Activated CD4-positive, CD25-positive, alpha-beta regulatory T cell (primary cell): Measurements from ENCODE around the gene UNC93A.
"Not testable (repeated sequence)": the region's sequence is repeated elsewhere in the genome, so short reads cannot be mapped to it uniquely, and the experiment has no call there.

ENCODE experiments used
- DNase-seq, 4 experiments: peaks; one replicate each; lab custom pipeline; 2025; lab: John Stamatoyannopoulos, UW

The UNC93A gene

DNA sequence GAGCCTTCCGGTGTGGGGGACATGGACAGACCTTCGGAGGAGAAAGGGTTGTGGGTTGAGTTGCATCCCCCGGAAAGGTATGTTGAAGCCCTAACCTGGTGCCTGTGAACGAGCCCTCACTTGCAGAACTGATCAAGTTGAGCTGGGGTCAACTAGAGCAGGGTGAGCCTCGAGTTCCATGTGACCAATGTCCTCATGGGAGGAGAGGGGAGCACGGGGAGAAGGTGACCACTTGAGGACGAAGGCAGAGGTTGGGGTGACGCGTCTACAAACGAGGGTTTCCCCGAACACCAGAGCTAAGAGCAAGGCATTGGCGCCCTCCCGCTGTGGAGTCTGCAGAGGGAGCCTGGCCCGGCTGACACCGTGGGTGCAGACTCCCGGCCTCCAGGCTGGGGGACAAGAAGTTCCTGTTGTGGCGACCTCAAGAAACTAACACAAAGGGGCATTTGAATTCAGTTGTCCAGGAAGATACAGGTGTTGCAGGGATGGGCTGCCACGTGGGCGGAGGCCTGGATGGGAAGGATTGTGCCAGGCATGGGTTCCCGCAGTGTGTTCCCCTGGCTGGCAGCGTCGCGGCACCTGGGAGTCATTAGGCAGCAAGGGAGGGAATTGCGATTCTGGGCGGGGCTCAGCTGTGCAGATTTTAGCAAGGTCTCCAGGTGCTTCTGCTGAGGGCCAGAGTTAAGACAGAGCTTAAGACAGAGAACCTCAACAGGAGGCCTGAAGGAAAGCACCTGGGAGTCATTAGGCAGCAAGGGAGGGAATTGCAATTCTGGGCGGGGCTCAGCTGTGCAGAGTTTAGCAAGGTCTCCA is 20.4 kb upstream of the UNC93A start:
- DNase-seq, result no peak

DNA sequence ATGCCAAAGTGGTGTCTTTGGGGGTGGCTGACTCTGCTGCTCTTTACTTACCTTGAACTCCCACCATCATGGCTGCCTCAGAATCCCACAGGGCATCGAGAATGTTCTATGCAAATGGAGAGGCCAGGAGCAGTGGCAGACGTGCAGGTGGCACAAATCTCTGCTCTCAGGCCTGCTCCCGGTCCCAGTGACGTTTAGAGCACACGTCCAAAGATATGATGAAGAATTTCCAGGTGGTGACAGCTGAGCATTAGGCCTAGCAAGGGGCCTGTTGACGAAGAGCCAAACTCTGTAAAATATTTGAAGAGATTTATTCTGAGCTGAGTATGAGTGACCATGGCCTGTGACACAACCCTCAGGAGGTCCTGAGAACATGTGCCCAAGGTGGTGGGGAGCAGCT is 19.0 kb upstream of the UNC93A start:
- DNase-seq, result no peak

DNA sequence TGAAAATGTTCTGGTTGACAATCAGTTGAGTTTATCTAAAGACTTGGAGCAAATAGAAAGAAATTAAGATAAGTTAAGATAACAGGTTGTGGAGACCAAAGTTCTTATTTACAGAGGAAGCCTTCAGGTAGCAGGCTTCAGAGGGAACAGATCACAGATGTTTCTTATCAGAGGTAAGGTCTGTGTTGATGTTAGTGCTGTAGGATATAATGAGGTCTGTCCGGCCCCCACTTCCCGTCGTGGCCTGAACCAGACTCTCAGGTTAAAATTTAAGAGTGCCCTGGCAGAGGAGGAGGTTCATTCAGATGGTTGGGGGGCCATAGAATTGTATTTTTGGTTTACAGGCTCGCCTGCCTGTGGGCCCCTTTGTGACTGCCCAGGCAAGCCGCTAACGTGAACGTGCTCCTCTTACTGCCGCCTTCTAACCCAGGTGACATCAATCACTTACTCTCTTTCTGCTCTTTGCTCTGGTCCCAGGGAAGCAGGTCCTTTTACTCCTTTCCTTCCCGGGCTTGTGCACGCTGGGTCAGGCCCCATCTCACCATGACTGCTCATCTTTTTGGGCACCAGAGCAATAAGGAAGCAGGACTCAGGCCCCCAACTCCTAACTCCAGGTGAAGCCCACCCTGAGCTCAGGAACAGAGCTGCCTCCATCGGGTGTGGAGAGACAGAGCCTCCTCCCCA is 18.3 kb upstream of the UNC93A start:
- no peak for DNase-seq

DNA sequence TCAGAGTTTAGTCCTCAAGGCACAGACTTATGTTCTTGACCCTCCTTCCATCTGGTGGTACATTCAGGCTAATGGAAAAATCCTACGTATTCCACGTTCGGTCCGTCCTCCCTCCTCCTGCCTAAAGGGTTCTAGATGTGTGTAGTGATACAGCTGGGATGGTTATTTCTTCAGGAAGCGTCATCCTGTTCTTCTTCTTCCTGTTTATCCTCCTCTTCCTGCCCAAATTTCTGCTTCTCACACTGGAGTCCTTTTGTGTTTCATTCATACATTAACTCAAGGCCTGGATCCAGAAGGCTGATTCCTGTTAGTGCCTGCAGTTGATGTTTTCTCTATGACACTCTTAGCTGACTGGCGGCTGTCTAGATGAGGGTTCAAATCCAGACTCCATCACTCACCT is 16.8 kb upstream of the UNC93A start:
- DNase-seq, result no peak

DNA sequence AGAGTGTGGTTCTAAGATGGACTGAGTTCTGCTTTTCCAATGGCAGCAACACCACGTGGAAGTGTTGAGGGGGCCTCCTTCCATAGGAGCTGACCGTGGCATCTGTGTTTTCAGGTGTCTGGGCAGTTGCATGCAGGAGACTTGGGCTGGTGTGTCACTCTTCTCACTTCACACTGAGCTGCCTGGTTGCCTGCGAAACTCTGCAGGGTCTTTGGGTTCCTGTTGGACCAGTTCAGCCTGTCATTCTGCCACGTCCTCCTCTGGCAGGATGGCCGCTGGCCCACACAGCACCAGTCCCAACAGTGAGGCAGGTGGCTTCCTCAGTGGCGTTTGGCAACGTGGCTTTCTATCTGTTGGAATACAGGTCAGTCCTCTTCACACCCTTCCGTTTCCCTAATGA is 16.1 kb upstream of the UNC93A start:
- DNase-seq, result no peak

DNA sequence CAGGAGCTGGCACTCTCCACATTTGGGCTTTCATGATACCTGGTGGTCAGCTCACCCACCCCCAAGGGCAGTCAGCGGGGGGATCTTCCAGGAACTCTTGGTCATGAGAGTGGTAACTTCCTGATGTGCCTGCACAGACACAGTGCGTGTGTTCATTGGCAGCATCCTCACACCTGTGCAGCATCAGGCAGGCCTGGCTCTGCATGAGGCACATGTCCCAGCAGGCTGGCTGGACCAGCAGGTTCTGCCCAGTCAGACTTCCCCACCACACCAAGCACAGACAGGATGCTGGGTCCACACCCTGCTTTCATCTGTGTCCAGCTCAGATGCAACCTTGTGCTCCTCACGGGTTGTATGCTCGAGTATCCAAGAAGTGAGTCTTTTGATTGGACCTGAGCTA is 15.7 kb upstream of the UNC93A start:
- DNase-seq, result no peak

DNA sequence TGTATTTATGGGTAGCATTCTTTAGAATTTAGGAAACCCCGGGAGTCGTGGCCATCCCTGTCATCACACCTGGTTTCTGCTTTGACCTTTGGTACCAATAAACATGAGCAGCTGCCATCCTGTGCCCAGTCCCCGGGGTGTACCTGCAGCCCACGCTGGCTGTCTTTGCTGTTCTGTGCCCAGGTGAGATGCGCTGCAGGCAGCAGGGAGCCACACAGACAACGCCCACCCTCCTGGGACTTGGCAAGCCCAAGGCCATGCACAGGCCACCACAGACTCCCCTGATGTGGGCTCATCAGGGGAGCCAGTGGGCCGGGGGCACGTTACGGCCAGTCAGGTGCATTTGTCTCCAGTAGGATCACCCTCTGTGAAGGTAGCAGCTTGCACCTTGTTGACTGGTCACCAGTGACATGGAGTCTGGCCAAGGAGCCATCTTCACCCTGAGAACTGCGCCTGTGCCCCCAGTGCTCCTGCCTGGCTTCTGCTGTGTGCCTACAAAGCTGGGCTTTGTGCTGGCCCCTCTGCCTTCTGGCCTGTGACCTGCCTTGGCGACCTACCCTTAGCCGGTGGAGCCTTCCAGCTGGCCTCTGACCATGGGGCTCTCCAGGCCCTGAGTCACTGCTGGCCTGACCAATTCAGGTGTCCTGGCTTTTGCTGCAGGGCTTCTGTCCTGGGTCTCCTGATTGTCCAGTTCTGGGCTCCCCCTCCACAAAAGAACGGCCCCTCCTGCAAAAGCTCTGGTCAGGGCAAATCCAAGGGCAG is 14.2 kb upstream of the UNC93A start:
- no peak for DNase-seq

DNA sequence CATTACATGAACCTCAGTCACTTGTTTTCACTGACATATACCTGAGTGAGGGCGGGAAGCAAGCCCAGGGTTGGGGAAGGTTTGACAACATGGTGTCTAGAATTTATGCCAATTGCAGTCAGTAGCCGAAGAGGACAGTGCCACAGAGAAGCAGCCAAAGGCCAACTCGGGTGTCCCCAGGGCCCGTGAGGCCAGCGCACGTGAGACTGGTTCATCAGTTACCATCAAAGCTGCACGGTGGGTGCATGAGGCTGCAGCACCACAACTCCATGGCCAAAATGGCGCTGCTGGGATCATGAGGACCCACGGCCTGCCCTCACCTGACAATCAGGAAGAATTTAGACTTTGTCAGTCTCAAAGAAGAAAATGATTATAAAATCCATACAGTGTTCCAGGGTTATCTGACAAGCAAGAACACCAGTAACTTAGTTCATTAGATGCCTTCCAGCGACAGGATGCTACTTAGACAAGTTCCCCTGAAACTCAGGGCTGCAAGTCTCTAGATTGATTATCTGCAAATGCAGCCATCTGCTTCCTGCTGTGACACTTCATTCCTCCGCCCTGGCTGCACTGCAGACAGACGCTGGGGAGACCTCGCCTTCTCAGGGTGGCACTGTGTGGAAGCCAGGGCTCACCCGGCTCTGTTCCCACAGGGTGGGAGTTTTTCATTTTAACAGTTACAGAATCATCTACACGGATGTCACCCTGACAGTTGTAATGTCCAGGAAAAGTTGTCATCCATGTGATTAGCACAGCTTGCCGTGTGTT is 12.8 kb upstream of the UNC93A start:
- not testable (repeated sequence) for DNase-seq

DNA sequence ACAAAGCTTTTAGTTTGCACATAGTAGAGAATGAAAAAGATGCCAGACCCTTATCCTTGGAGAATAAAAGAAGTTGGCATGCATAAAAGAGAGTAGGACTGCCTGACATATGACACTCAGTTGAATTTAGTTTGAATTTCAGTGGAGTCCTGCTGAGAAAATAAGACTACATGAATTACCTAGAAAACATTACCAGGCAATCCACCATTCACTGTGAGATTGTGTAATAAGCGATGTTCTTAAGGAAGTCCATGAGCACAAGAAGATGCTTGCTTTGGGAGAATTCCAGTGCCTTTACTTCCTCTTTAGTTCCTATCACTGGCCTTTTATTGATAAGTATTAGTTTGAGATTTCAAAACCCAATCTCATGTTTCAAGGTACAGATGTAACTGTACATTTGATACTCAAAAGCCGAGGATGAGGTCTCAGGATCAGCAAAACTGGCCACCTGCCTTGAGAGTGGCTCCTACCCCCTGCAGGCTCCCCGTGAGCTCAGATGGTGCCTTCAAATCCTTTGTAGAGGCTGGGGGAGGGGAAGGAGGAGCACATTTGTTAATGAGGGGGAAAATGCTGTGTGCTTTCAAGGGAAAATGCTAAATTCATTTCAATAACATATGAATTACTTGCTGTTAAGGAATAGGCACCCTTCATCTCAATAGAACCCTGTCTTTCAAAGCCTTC is 11.2 kb upstream of the UNC93A start:
- no peak for DNase-seq

DNA sequence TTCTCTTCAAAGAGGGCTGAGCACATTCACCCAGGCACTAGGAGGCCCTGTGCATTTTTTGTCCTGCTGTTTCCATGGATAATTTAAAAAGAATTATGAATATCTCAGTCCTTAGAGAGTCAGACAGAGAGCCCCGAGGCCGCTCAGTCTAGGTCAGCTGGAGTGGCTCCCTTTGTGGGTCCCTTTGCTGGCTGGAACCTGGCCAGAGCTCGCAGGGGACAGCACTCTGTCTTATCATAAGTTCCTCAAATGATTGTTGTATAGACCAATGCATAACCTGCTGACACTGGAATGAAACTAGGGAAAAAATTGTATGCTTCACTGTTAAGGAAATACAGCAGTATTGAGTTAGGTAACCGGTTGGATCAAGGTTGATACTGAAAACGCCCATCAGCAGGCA is 10.6 kb upstream of the UNC93A start:
- not testable (repeated sequence) for DNase-seq

DNA sequence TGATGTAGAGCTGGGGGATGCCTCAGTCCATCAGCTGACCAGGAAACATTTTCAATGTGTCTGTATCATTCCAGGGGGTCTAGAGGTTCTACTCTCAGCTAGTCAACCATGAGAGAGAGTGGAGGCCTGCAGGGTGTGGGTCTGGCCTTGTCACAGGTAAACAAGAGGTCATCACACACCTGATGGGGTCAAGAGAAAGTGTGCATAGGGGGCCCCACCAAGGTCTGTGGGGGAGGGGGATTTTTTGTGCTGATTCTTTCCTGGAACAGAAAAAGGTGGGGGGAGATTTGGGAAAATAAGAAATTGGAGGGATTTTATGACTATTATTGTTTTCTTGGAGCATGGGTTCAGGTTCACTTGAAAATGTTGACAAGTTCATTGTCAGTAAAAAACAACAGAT is 8.9 kb upstream of the UNC93A start:
- DNase-seq, result no peak

DNA sequence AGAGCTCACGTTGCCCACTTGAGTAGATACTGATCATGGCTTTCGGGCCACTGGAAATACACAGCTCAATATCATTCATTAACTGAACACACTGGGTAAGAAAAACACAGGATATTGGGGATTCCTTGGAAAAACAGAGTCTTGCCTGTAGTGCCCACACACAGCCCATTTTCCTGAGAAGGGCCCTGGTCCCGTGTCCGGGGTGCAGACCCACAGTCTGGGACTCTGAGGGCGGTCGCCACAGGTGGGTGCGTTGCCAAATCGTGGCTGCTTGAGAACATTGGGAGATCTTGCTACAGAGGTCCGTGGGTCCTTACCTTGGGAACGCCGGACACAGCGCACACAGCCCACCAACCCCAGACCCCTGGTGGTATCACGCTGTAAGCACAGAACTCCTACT is 6.5 kb upstream of the UNC93A start:
- DNase-seq, result not testable (repeated sequence)

DNA sequence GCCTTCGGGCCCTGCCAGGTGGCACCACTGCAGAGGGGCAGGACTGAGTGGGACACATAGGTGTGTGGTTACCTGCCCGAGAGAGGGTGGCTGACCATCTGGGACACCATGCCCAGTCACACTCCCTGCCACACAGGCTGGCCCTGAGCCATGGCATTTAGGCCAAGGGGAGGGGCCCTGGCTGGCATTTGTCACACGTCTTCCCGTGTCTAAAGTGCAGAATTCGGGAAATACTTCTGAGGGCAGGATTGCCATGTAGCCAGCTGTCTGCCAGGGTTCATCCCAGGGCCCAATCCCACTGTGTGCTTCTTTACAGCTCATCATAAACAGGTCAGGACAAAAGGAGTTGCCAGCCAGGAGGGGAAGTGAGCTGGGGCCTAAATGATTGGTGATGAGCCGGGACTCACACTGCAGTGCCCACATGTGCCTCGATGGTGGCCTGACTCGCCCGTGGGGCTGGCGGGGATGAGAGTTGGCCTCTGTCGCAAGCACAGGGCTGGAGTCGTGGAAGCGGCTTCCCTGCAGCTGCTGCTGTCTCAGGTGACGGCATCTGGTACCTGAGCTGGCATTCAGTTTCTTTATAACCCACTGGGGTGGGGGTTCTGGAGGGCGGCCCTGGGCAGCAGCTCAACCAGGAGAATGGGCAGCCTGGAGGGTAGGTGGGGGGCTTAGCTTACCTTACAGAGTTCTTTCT is 5.9 kb upstream of the UNC93A start:
- no peak for DNase-seq

DNA sequence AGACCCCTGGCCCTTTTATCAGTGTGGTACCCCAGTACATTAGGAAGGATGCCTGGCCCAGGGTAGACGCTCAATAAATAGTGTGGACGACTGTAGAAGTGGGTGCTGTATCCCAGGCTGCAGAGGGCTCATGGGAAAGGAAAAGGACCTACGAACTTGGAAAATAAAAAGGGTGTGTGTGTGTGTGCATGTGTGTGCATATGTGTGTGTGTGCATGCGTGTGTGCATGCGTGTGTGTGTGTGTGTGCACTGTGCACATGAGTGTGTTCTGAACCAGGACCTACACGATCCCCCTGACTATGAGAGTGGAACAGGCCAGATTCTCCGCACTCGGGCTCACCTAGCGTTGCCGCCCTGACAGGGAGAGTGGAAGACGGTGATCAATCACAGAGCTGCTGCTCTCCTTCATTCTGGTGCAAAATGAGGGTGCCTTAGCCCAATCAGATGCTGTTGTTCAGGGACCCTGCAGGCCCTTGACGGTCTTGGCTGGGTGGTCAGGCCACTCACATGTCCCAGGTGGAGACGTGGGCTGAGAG is 3.5 kb upstream of the UNC93A start:
- DNase-seq, result no peak

DNA sequence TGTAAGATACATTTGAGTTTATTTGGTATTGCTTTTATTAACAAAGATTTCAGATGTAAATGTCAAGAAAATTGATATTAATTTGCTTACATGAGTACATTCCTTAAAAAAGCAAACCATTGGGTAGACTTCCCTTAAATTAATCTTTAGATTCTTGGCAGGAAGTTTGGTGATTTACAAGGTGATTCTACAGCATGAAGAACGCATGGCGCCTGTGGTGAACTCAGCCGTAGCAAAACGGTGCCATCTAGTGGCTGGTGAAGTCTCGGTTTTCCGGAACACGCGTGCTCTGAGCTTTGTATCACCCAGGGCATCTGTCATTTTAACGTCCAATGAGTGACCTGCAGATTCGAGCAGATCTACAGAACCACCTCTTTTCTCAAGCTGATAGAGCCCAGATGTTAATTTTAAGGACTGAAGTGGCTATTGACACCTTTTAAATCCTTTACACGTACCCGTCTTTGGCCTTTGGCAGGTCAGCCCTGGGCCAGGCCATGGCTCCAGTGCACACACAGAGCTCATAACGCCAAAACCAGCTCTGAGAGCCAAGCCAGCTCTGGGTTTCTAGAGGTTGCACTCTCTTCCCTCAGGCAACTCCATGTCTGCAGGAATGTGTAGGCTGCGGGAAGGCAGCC is 2.4 kb upstream of the UNC93A start:
- not testable (repeated sequence) for DNase-seq

DNA sequence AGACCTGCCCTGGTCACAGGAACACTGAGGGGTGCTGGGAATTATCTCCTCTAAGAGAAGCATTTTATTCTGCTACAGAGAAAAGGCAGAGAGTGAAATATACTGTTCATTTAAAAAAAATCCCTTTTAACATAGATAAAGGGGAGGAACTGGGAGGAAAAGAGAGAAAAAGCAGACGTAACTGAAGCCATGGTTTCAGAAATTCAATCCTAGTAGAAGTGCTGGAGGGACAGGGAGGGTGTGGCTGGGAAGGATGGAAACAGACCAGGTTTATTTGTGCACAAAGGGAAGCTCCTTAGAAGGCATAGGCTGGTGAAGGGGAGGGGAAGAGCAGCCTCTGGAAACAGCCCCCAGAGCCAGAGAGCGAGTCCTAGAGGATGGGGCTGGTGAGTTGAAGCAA is 1.8 kb upstream of the UNC93A start:
- DNase-seq, result not testable (repeated sequence)

DNA sequence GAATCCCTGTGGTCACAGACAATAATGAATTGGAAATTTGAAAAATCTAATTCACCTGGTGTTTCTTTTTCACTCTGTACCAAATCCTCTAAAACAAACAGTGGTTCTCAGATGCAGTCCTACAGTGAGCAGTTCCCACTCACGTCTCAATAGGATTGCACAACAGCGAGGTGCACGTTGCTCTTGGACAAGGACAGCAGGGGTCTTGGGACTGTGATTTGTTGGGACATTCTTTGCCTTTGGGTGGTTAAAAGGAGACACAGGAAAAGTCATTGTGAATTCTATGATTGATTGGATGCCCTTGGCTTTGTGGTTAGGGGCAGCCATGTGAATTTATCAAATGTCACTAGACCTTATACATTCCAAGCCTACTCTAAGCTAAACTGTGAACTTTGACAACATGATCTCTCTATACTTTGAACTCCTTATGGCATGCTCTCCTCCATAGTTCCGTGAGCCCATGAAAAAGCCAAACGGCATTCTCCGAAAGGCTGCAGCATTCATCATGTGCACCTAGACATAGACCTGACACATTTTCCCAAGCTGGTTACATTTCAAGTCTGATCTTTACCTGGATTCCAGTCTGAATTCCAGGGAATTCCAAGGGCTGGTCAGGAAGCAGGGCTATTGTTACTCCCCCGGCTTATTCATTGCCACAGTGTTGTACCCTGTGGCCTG is 647 bp downstream of the UNC93A start:
- DNase-seq, result no peak

DNA sequence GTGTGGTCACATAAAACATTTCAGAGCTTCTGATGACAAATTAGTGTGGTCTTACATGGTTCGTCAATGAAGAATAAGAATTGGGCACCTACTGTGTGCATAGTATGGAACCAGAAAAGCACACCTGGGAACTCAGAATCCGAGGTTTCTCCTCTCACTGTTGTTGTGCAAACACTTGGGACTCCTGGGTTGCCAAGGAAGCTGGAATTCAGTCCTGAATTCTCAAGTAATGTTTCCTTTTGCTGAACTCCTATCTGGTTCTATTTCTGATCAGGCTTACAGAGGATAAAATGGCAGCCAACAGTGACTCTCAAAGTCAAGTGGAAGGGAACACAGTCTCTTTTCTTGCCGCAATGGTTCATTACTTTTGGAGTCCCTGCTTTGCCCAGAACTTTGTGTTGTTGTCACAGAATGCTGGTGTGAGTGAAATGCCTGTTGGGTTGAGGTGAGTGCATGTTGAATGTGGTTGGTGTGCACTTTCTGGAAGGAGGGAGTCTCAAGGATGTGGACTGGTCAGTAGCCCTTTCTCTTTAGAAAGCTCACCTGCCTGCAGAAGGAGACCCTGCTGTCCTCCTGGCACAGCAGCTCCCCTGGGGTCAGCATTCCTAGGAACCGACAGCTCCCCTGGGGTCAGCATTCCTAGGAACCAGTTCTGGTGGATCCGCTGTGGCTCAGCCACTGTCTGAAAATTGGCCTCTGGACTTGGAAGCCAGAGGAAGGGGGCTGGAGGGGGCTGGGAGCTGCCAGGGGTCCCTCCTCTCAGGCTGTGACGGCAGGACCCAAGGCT is 1.4 kb downstream of the UNC93A start:
- DNase-seq, result no peak

DNA sequence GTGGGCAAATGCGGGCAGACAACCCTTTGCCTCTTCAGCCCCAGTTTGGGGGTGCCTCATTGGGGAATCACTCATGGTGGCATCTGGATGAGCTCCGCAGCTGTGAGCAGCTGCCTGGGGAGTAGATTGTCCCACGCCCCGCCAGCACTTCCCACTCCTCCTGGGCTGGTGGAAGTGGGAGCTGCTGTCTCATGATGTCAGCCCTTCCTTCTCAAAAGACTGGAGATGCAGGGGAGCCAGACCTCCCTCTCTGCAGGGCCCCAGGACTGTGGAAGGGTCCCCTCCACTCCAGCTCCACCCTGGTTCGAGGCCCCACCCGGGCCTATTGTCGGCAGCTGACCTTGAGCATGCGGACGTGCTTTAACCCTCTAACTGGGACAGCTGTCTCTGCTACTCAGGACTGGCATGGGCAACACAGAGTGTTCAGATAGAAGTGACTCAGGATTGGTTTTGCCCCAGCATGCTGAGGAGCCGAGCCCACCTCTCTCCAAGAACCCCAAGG is 2.0 kb downstream of the UNC93A start:
- DNase-seq, result no peak
